Fibroblast of the aortic adventitia (primary cell): ENCODE measurements around the gene KCNQ1. TPM values are rescaled to one million over a fixed set of nuclear protein-coding genes. Genes with fewer than 3 reads are reported as not detected.

Experiments
- DNase-seq: peaks from one replicate; pipeline ENCODE4 v3.0.0-alpha.2; 2010; ENCODE audit warnings: low read depth
- H3K4me3 ChIP-seq: 2 replicates; pipeline ENCODE4 v1.5.1; 2011; ENCODE audit warnings: low read depth, mild to moderate bottlenecking, control low read depth, low read length, moderate library complexity
- CTCF ChIP-seq: IDR thresholded peaks from 2 replicates; pipeline ENCODE4 v1.5.1; 2011; ENCODE audit warnings: mild to moderate bottlenecking, low read length, control low read depth, inconsistent platforms; ENCODE audit not compliant: insufficient read depth
- total RNA-seq: library from RNA; depleted of rRNA; stranded (reverse); fragments of >200 nt; gene quantifications from 2 replicates; pipeline ENCODE4 v1.2.3, GENCODE V29; 2012; ENCODE audit warnings: low replicate concordance

Gene KCNQ1
- total RNA-seq, 1 donor = not detected

- TF ChIP-seq CTCF = no peak
- no peak overlapping the region for H3K4me3 ChIP-seq
- no peak for DNase-seq
Observed at GRCh38 chr11:2776351-2777061, 331.7 kb downstream of the KCNQ1 start.

GRCh38 chr11:2777386-2777785 lies 332.6 kb downstream of the KCNQ1 start:
- no peak for TF ChIP-seq CTCF
- H3K4me3 ChIP-seq = no peak overlapping the region
- peak; percentile 20 for DNase-seq

GRCh38 chr11:2777871-2778629 lies 333.2 kb downstream of the KCNQ1 start:
- no peak for TF ChIP-seq CTCF
- no peak for DNase-seq
- no peak overlapping the region for H3K4me3 ChIP-seq

- no peak for TF ChIP-seq CTCF
- DNase-seq = peak; percentile 79
- no peak overlapping the region for H3K4me3 ChIP-seq
Observed at GRCh38 chr11:2778630-2779498, 334.1 kb downstream of the KCNQ1 start.

- TF ChIP-seq CTCF = no peak
- no peak overlapping the region for H3K4me3 ChIP-seq
- no peak for DNase-seq
Observed at GRCh38 chr11:2779499-2779980, 334.7 kb downstream of the KCNQ1 start.

GRCh38 chr11:2779981-2780849 lies 335.4 kb downstream of the KCNQ1 start:
- no peak overlapping the region for H3K4me3 ChIP-seq
- DNase-seq = no peak
- TF ChIP-seq CTCF = no peak
